ENCODE data around the gene CCDC15. TPM values are rescaled to one million over a fixed set of nuclear protein-coding genes. Genes with fewer than 3 reads are reported as not detected.
A peak's percentile ranks its signal among the peaks of the same experiment; 100 is the strongest.

CCDC15 gene
- total RNA-seq, 1 donor from 2014 or later = 3.1 TPM

DNA sequence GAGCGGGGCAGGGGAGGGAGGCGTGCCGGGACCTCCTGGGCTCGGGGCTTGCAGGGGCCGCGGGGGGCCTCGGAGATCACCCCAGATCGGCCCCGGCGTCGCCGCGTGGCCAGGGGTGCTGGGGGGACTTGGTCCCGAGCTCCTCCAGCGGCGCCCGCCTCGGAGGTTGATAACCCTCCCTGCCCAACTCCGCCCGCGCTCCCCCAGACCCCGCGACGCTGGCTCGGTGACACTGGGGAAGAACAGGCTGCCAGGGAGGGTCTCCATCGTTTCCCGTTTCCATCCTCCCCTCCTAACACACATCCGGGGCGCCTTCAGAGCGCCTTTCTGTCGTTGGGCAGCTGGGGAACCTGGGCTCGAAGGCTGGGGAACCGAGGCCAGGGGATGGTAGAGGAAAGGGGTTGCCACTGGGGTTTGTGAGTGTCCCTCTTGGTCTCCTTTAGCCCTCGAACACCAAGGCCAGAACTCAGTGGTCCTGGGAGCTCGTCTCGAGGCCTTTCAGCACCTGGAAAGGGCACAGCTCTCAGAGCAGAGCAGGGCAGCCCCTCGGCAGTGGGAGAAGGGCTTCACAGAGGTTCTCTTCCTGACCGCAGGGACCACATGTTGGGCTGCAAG lies 109.5 kb downstream of the CCDC15 start:
- H3K9me3 Mint-ChIP-seq = no peaks in the 10 kb centered on the region
- H3K4me1 Mint-ChIP-seq = no peaks in the 10 kb centered on the region
- H3K27ac Mint-ChIP-seq = no peak overlapping the region
- DNase-seq (ENCODE audit: low spot score in 2 of 2, unreplicated experiment in 2 of 2) = no peak
- TF ChIP-seq, protein P1, sequence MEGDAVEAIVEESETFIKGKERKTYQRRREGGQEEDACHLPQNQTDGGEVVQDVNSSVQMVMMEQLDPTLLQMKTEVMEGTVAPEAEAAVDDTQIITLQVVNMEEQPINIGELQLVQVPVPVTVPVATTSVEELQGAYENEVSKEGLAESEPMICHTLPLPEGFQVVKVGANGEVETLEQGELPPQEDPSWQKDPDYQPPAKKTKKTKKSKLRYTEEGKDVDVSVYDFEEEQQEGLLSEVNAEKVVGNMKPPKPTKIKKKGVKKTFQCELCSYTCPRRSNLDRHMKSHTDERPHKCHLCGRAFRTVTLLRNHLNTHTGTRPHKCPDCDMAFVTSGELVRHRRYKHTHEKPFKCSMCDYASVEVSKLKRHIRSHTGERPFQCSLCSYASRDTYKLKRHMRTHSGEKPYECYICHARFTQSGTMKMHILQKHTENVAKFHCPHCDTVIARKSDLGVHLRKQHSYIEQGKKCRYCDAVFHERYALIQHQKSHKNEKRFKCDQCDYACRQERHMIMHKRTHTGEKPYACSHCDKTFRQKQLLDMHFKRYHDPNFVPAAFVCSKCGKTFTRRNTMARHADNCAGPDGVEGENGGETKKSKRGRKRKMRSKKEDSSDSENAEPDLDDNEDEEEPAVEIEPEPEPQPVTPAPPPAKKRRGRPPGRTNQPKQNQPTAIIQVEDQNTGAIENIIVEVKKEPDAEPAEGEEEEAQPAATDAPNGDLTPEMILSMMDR (IDR thresholded peaks at IDR 0.05; ENCODE audit: unreplicated experiment) = no peak
- peak overlapping the region; percentile 55 for H3K4me3 Mint-ChIP-seq
- H3K36me3 Mint-ChIP-seq = no peaks in the 10 kb centered on the region
- peaks cover 77% of the 10 kb centered on the region for H3K27me3 Mint-ChIP-seq (ENCODE audit: low read depth)

DNA sequence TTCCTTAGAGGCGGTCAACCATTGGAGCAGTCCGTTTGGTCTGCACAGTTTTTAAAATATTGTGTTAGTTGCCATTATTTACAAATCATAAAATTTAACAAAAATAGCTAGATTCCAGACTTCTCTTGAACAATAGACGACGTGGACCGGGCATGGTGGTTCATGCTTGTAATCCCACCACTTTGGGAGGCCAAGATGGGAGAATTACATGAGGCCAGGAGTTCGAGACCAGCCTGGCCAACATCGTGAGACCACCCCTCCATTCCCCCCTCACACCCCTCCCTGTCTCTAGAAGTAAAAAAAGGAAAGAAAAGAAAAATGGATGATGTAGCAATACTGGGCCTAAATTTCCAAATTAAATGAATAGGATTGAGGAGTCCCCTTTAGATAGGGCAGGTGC lies 110.1 kb downstream of the CCDC15 start:
- Mint-ChIP-seq H3K27me3 (ENCODE audit: low read depth) (peaks cover 77% of the 10 kb centered on the region), H3K36me3 (no peaks in the 10 kb centered on the region), H3K4me3 (peak overlapping the region; percentile 55), H3K4me1 (no peaks in the 10 kb centered on the region), H3K27ac (no peak overlapping the region), H3K9me3 (no peaks in the 10 kb centered on the region)
- DNase-seq (ENCODE audit: low spot score in 2 of 2, unreplicated experiment in 2 of 2) = no peak
- TF ChIP-seq, protein P1 (IDR thresholded peaks at IDR 0.05; ENCODE audit: unreplicated experiment) = no peak

DNA sequence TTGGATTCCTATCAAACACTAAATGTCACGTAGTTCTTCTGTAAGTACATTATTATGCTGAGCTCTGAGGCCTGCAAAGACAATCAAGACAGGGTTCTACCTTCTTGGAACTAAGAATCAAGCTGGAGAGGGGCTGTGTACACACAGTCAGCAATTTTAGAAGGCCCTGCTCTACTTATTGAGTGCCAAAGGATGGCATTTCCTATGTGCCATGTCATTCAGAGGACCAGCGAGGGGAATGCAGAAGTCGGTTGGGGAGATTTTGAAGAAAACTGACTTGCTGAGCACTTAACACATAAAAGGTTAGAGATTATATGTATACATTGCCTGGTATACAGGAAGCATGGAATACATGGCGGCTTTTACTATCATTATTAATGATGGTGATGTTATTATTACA lies 114.4 kb downstream of the CCDC15 start:
- Mint-ChIP-seq H3K4me3 (no peak overlapping the region), H3K36me3 (no peaks in the 10 kb centered on the region), H3K27ac (no peak overlapping the region), H3K4me1 (peaks cover 4% of the 10 kb centered on the region), H3K27me3 (ENCODE audit: low read depth) (peaks cover 41% of the 10 kb centered on the region), H3K9me3 (no peaks in the 10 kb centered on the region)
- no peak for DNase-seq (ENCODE audit: low spot score in 2 of 2, unreplicated experiment in 2 of 2)
- TF ChIP-seq, protein P1 (IDR thresholded peaks at IDR 0.05; ENCODE audit: unreplicated experiment) = no peak

DNA sequence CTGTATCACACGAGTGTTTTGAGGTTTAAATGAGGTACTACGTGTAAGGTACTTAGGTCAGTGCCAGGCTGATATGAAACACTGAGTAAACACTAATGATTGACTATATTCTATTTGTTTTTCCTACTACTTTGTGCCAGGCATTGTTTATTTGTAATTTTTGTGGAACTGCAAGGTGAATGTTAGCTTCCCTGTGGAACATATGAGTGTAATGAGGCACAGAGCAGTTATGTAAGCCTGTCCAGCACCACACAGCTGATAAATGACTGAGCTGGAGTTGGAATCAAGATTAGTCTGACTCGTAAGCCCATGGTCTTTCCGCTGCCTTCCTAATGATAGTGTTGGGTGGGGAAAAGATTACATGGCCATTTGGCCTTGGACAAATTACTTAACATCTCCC lies 115.0 kb downstream of the CCDC15 start:
- Mint-ChIP-seq H3K4me3 (no peak overlapping the region), H3K36me3 (no peaks in the 10 kb centered on the region), H3K27ac (no peak overlapping the region), H3K27me3 (ENCODE audit: low read depth) (peaks cover 38% of the 10 kb centered on the region), H3K4me1 (peaks cover 4% of the 10 kb centered on the region), H3K9me3 (no peaks in the 10 kb centered on the region)
- TF ChIP-seq, protein P1 (IDR thresholded peaks at IDR 0.05; ENCODE audit: unreplicated experiment) = no peak
- no peak for DNase-seq (ENCODE audit: low spot score in 2 of 2, unreplicated experiment in 2 of 2)

DNA sequence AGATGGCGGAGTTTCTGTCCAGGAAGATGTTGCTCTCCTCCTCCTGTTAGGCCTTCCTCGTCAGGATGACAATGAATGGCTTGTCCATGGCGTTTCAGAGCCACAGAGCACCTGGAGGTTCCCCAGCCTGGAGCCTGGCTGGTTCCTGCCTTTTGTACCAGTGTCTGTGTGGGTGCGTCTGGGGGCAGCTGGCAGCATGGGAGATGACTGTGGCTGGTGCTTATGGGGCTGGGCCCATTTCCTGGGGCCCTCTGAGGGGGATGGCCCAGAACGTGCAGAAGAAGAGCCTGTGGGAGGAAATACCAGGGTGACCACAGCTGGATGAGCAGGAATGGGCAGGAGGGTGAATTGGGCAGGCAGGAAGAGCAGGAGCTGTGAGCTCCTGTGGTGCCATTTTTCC lies 115.8 kb downstream of the CCDC15 start:
- TF ChIP-seq, protein P1 (IDR thresholded peaks at IDR 0.05; ENCODE audit: unreplicated experiment) = no peak
- H3K9me3 Mint-ChIP-seq = no peaks in the 10 kb centered on the region
- H3K27me3 Mint-ChIP-seq (ENCODE audit: low read depth) = peaks cover 33% of the 10 kb centered on the region
- H3K36me3 Mint-ChIP-seq = no peaks in the 10 kb centered on the region
- H3K4me1 Mint-ChIP-seq = peaks cover 6% of the 10 kb centered on the region
- no peak overlapping the region for H3K4me3 Mint-ChIP-seq
- H3K27ac Mint-ChIP-seq = no peak overlapping the region
- DNase-seq (ENCODE audit: low spot score in 2 of 2, unreplicated experiment in 2 of 2) = no peak

Data from mesothelial cell of epicardium (in vitro differentiated cells).